ENCODE measurements around the gene MRPS31.

- TF ChIP-seq POLR2A (IDR thresholded peaks at IDR 0.05; ENCODE audit: low read depth, low read length): no peak
- no peak for TF ChIP-seq POLR2AphosphoS5 (IDR thresholded peaks at IDR 0.05; ENCODE audit: low read depth, low read length)
These were observed 35.3 kb upstream of the MRPS31 start for GRCh38 chr13:40806241-40806640.
